SK-N-SH (cell line): Measurements from ENCODE around the gene VRTN. TPM values are rescaled to one million over a fixed set of nuclear protein-coding genes. Genes with fewer than 3 reads are reported as not detected.

Experiments used
- CTCF ChIA-PET: fragments of 300-600, 350-600 bp; formaldehyde crosslinking; extraction: SDS; loops from one replicate; lab custom pipeline; 2021; lab: Yijun Ruan, JAX
- POLR2A ChIA-PET: fragments of 350-600 bp; sonication (Branson Sonifier 250); formaldehyde crosslinking; extraction: SDS; loops from one replicate; lab custom pipeline; 2020; ENCODE audit warnings: antibody characterized with exemption, inconsistent platforms; lab: Yijun Ruan, JAX
- DNase-seq: peaks from one replicate; pipeline ENCODE4 v3.0.0; 2012
- H2AFZ ChIP-seq: fragments of 200-600 bp; sonication (generic); 2 replicates; pipeline ENCODE4 v1.8.1; 2016; ENCODE audit warnings: antibody characterized with exemption, mild to moderate bottlenecking, low read depth
- H3F3A ChIP-seq: fragments of 200-600 bp; sonication (generic); replicated peaks from 2 replicates; pipeline ENCODE3; 2016; ENCODE audit warnings: antibody characterized with exemption, mild to moderate bottlenecking; ENCODE audit not compliant: insufficient read depth
- H3K27ac ChIP-seq, 2 experiments: fragments of 200-500 bp in 1 of 2; fragments of 200-600 bp in 1 of 2; sonication (Bioruptor generic) in 1 of 2; sonication (generic), shearing (Covaris generic) in 1 of 2; 2 replicates each; pipeline versions ENCODE4 v1.5.1 to v1.6.1; 2014 to 2016; ENCODE audit warnings: low read depth in 2 of 2, inconsistent platforms in 1 of 2, low read length in 1 of 2, mild to moderate bottlenecking in 1 of 2, mixed read lengths in 1 of 2
- H3K27me3 ChIP-seq: fragments of 200-600 bp; sonication (generic), shearing (Covaris generic); 2 replicates; pipeline ENCODE4 v1.6.1; 2016; ENCODE audit warnings: mixed run types; ENCODE audit not compliant: insufficient read depth
- H3K36me3 ChIP-seq, 2 experiments: fragments of 200-500 bp in 1 of 2; fragments of 200-600 bp in 1 of 2; sonication (Bioruptor generic) in 1 of 2; sonication (generic) in 1 of 2; replicated peaks in 1 of 2; 2 replicates each; pipeline versions ENCODE3 to v1.5.1; 2014 to 2016; ENCODE audit warnings: low read length in 1 of 2, mild to moderate bottlenecking in 1 of 2; ENCODE audit not compliant: insufficient read depth in 2 of 2, control insufficient read depth in 1 of 2
- H3K4me1 ChIP-seq, 2 experiments: fragments of 200-500 bp in 1 of 2; fragments of 200-600 bp in 1 of 2; sonication (Bioruptor generic) in 1 of 2; sonication (generic), shearing (Covaris generic) in 1 of 2; 2 replicates each; pipeline versions ENCODE4 v1.5.1 to v1.6.1; 2014 to 2016; ENCODE audit warnings: low read depth in 1 of 2, low read length in 1 of 2, mixed run types in 1 of 2; ENCODE audit not compliant: insufficient read depth in 2 of 2, control insufficient read depth in 1 of 2
- H3K4me2 ChIP-seq: fragments of 200-600 bp; sonication (generic), shearing (Covaris generic); 2 replicates; pipeline ENCODE4 v1.6.1; 2017; ENCODE audit warnings: mixed run types
- H3K4me3 ChIP-seq, 2 experiments: fragments of 200-500 bp in 1 of 2; fragments of 200-600 bp in 1 of 2; sonication (Bioruptor generic) in 1 of 2; sonication (generic), shearing (Covaris generic) in 1 of 2; 2 replicates each; pipeline versions ENCODE4 v1.5.1 to v1.8.1; 2014 to 2016; ENCODE audit warnings: low read depth in 2 of 2, inconsistent platforms in 1 of 2, low read length in 1 of 2, mild to moderate bottlenecking in 1 of 2, mixed read lengths in 1 of 2, moderate library complexity in 1 of 2
- H3K79me2 ChIP-seq: fragments of 200-600 bp; sonication (generic); 2 replicates; pipeline ENCODE4 v1.8.1; 2017; ENCODE audit warnings: mild to moderate bottlenecking; ENCODE audit not compliant: insufficient read depth
- H3K9ac ChIP-seq: fragments of 200-600 bp; sonication (generic); 2 replicates; pipeline ENCODE4 v1.6.1; 2017; ENCODE audit warnings: mixed run types
- H3K9me2 ChIP-seq: fragments of 200-600 bp; sonication (generic); 2 replicates; pipeline ENCODE4 v1.6.1; 2017; ENCODE audit warnings: mixed run types
- H3K9me3 ChIP-seq: fragments of 200-600 bp; sonication (generic); 2 replicates; pipeline ENCODE4 v1.6.1; 2017; ENCODE audit warnings: mixed run types, mild to moderate bottlenecking, moderate library complexity
- H4K20me1 ChIP-seq: fragments of 200-600 bp; sonication (generic); 2 replicates; pipeline ENCODE4 v1.6.1; 2017; ENCODE audit warnings: mild to moderate bottlenecking, mixed run types; ENCODE audit not compliant: insufficient read depth
- EZH2phosphoT487 ChIP-seq: fragments of 200-600 bp; sonication (generic); IDR thresholded peaks from 2 replicates; pipeline ENCODE4 v1.6.1; 2017; ENCODE audit warnings: low read depth, mixed run types, mild to moderate bottlenecking, antibody characterized with exemption, moderate library complexity, borderline replicate concordance
- IRF3 ChIP-seq: fragments of 150-350 bp; IDR thresholded peaks from 2 replicates; pipeline ENCODE4 v1.6.1; 2016; ENCODE audit warnings: mild to moderate bottlenecking, low read depth, low read length
- JUND ChIP-seq: IDR thresholded peaks from 2 replicates; pipeline ENCODE4 v1.4.0; 2012
- MAX ChIP-seq: IDR thresholded peaks from 2 replicates; pipeline ENCODE4 v1.4.0; 2012; ENCODE audit warnings: low read depth
- MXI1 ChIP-seq: IDR thresholded peaks from 2 replicates; pipeline ENCODE4 v1.6.1; 2012; ENCODE audit warnings: mild to moderate bottlenecking, low read depth, low read length, improper control_type of control experiment
- NRF1 ChIP-seq: IDR thresholded peaks from 2 replicates; pipeline ENCODE4 v1.6.1; 2012; ENCODE audit warnings: low read depth, mild to moderate bottlenecking, low read length
- POLR2AphosphoS5 ChIP-seq: IDR thresholded peaks from 2 replicates; pipeline ENCODE4 v1.6.1; 2012; ENCODE audit warnings: low read depth, low read length
- RAD21 ChIP-seq: IDR thresholded peaks from 2 replicates; pipeline ENCODE4 v1.6.1; 2012; ENCODE audit warnings: mild to moderate bottlenecking, low read length
- RXRA ChIP-seq: IDR thresholded peaks from 2 replicates; pipeline ENCODE4 v1.4.0; 2012; ENCODE audit warnings: low read depth, mild to moderate bottlenecking, borderline replicate concordance
- ZBTB33 ChIP-seq: IDR thresholded peaks from 2 replicates; pipeline ENCODE4 v1.4.0; 2012; ENCODE audit warnings: low read depth, borderline replicate concordance
- WGBS: methylation state at CpG from one replicate; pipeline ENCODE4 v1.1.6; 2017; ENCODE audit warnings: low lambda C conversion rate; 5-methylcytosine and 5-hydroxymethylcytosine counted together
- polyA plus RNA-seq, 3 experiments: library from polyadenylated mRNA; depleted of rRNA; stranded (reverse); fragments of >200 nt; gene quantifications; 2 replicates each; pipeline ENCODE4 v1.2.3, GENCODE V29; 2012

VRTN gene
- polyA plus RNA-seq, 1 of the 3 experiments (the other 2 are of a cell fraction), result not detected

- Histone ChIP-seq H3K4me1 (no peaks in the 10 kb centered on the region), H3K9ac (no peak overlapping the region), H2AFZ (no peak overlapping the region), H3K27me3 (no peaks in the 10 kb centered on the region; the same call in 1 of the 2 replicates), H3K9me3 (no peaks in the 10 kb centered on the region), H3K9me2 (no peaks in the 10 kb centered on the region), H3K36me3 (no peaks in the 10 kb centered on the region), H3K4me2 (no peak overlapping the region), H3F3A (no peaks in the 10 kb centered on the region), H3K27ac (no peak overlapping the region), H4K20me1 (no peaks in the 10 kb centered on the region), H3K79me2 (no peaks in the 10 kb centered on the region), H3K4me3 (no peak overlapping the region)
- ChIA-PET CTCF (interaction anchor here (1.2 to 1.5 kb wide), 4 partner anchors 69 to 107 kb away, joined by 3 to 4 read pairs (median 3); partner anchors contain the start of gene ABCD4), POLR2A (no interaction called here)
- TF ChIP-seq MXI1 (no peak), NRF1 (no peak), RAD21 (no peak), RXRA (no peak), JUND (no peak), POLR2AphosphoS5 (no peak), ZBTB33 (no peak), EZH2phosphoT487 (no peak), IRF3 (no peak), MAX (no peak)
- DNase-seq, result no peak
- 65% methylated on average over 2 of the region's 6 CpGs for WGBS
Measured at GRCh38 chr14:74409441-74409840, 61.2 kb downstream of the VRTN start.

Other genes starting within 250 kb of the VRTN start
- not detected in 2 replicates for gene VSX2, start 109.0 kb upstream of the VRTN start, polyA plus RNA-seq (2012; rRNA removed)
- gene ABCD4, start 45.5 kb upstream of the VRTN start, polyA plus RNA-seq (2012; rRNA removed), result 25.5 and 37.0 TPM in 2 replicates
- gene SYNDIG1L, start 77.7 kb downstream of the VRTN start, polyA plus RNA-seq (2012; rRNA removed), result not detected in 2 replicates
- 340 and 522 TPM in 2 replicates for gene NPC2, start 144.8 kb downstream of the VRTN start, polyA plus RNA-seq (2012; rRNA removed)
- gene ISCA2, start 145.3 kb downstream of the VRTN start, polyA plus RNA-seq (2012; rRNA removed), result 37.3 and 51.9 TPM in 2 replicates